Activated CD4-positive, alpha-beta T cell treated with anti-CD3 and anti-CD28 coated beads, Interleukin-2, amount 50 U/mL, for 1 hour (primary cell): ENCODE data around the gene LCN9.

ENCODE experiments used
- DNase-seq: peaks from one replicate; pipeline ENCODE4 v3.0.0-alpha.2; 2020

LCN9 gene

DNA sequence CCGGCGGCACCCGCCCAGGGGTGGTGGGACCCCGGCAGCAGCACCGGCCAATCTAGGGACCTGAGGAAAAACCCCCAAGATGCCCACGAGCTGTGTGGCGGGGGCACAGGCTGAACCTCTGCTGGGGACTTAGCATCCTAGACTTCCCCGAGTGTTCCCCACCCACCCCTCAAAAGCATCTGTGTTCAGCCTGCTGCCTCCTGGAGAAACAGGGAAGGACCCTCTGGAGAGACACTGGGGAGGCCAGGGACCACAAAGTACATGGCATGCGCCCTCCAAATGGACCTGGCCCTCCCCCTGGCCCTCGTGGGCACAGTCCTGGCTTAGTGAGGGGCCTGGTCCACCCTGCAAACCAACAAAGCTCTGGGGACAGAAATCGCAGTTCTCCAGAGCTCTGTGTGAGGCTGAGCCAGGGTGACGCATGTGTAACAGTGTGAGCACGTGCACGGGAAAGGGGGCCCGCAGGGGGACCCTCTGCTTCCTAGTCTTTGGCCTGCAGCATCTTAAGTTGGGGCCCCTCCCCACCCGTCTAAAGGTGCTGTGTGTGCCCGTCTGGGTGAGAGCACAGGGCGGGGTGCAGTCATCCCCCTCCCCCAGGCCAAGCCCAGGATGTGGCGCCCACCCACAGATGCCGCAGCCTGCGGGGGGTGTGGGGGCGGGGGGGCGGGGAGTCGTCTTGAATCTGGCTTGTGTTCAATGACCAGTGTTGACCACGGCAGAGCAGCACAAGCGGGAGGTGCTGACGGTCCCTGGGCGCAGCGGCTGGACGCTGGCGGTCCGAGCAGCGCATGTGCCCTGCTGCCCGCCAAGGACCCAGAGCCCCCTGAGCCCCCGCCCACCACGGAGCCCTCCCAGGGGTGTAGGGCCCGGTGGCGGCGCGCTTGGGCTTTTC is 38.2 kb downstream of the LCN9 start:
- no peak for DNase-seq

DNA sequence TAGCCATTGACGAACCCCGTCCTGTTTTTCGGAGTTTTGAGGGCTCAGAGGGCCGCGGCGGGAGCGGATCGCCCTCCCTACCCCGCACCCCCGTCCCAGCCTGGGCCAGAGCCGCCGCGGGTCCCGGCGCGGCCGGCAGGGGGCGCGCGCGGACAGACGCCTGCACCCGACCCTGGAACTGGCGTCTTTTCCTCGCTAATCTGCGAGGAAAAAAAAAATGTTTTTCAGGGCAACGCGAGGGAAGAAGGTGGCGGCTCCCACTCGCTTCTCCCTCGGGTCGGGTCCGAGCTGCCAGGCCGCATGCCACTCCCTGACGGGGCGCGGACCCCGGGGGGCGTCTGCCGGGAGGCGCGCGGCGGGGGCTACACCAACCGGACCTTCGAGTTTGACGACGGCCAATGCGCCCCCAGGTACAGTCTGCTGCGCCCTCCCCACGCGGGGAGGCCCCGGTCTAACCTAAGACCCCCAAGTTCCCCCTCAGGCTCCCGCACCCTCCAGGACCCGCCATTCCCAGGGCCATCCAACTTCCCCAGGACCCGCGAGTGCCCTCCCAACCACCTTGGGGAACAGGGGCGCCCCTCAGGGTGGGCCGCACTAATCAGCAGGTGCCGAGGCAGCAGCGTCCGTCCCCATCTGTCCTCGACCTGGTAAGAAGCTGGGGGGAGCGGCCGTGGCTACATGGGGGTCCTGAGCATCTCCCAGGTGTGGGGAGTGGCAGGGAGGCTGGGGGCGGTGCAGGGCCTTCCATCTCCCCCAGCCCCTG is 39.0 kb downstream of the LCN9 start, which contains the start of gene KCNT1:
KCNT1 (plus strand) TSS at position 227 of the 763 bp plus-strand sequence; CDS start at position 301, 74 bp downstream.
- peak; percentile 48 for DNase-seq

DNA sequence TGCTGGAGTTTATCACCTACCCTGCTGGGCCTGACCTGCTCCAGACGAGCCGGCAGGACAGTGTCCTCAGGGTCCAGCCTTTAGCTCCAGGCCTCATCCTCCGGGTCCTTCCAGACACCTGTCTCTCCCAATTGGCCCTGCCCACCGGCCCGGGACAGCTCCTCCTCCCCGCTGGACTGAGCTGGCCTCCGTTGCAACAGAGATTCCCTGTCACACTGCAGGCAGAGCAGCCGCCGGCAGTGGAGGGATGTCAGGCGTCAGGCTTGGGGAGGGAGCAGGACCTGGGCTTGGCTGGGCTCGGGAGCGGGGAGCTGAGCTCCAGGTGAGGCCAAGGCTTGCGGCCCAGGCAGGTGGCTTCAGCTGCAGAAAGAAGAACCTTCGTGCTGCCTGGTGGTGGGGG is 40.6 kb downstream of the LCN9 start:
- DNase-seq = no peak

DNA sequence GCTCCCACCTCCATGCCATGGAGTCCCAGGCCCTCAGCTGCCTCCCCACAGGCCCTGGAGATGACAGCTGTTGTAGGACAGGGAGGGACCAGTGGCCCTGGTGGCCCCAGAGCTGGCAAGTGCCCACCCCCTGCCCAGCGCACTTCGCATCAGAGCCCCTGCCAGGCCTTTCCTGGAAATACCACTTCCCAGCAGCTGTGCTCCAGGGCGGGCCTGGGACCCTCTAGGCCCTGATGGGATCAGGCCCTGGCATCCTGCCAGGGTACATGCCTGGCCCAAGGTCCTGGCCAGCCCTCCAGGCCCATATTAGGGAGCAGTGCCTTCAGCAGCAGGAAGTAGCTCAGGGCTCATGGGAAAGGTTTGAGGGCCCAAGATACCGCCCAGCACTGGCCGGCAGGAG is 41.4 kb downstream of the LCN9 start:
- no peak for DNase-seq

DNA sequence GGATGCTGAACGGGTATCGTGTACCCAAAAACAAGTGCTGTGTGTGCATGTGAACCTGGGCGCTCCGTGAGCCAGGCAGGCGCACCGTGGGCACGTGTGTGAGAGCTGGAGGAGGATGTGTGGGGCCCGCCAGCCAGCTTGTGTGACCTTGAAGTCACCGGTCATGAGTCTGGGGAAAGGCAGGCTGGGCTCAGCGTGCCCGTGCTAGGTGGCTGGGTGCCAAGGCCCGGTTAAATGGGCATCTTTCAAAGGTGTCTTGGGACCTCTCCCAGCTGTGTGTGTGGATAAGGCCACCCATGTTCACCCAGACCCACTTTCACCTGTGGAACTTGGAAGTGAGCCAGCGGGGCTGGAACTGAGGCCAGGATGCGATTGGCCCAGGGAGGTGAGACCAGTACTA is 42.3 kb downstream of the LCN9 start:
- no peak for DNase-seq

DNA sequence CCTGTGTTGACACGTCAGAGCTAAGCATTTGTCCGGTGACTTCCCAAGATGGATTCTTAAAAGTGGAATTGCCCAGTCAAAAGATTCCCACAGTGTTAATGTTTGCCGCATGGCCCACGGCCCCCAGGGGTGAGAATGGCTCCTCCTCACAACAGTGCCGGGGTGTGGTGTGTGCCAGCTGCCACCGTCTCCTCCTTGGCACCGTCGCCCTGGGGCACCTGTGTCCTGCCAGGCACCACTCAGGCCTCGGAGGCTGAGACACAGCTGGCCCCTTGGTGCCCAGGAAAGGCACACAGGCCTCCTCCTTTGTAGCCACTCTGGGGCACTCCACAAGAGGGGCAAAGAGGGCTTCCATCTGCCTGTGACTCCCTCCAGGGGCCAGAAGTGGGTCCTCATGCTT is 43.2 kb downstream of the LCN9 start:
- DNase-seq = no peak

DNA sequence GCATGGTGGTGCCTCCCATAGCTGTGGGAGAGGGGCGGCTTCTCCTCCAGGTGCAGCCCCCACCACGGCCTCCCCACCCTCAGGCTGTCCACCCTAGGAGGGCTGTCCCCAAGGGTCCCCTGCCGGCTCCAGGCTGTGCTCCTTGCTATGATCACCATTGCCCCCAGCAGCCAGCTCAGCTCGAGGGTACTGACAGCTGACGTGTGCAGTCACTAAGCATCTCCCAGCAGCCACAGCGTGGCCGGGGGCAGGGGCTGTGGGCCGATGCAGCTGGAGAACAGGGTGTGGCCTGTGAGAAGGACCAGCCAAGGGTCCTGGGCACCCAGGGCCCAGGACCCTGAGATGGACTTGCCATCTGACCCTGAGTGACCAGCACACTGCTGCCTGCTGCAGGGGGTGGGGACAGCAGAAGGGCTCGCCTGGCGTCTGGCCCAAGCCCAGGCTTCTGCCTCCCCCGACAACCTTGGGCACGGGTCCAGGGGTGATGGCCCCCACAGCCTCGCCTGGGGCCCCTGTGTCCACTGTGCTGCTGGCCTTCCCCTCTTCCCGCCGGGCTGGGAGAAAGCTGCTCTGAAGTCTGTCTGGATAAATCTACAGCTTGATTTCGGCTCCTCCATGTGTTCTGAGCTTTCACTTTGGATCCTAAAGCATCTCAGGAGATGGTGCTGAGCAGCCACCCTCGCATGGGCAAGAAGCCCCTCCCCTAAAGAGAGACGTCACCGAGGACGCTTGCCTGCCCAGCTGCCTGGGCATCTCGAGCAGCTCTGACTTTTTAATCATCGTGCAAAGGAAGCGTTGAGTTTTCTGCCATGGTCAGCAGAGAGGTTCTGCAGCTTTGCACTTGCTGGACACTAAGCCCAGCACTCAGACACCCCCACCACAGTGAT is 44.4 kb downstream of the LCN9 start:
- no peak for DNase-seq

DNA sequence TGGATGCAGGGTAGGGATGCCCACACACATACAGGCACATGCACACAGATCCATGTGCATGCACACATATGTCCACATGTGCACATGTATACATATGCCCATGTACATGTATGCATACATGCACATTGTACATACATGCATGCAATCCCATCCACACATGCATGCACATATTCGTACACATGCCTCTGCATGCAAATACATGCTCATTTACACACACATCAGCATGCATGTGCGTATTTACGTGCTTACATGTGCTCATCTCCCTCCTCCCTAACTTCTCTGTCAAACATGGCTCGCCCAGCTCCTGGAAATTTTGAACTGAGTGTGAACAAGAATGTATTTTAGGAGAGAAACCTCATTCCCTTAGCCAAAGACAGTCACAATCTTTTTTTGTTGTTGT is 45.1 kb downstream of the LCN9 start:
- DNase-seq = no peak

DNA sequence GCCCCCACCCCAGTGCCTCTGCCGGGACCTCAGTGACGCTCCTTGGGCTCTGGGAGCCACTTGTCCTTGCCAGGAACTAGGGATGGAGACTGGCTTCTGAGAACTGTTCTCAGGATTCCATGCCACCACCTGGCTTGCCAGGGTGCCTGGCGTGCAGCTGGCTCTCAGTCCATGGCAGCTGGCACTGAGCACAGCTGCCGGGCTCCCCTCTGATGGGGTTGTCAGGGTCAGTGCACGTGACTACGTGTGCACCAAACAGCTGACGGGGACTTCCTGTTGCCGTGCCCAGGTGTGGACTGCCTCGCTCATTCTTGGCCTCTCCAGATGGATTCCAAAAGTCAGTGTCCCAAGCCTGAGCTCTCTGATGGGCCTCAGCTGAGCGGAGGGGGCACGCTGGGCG is 48.3 kb downstream of the LCN9 start:
- no peak for DNase-seq

DNA sequence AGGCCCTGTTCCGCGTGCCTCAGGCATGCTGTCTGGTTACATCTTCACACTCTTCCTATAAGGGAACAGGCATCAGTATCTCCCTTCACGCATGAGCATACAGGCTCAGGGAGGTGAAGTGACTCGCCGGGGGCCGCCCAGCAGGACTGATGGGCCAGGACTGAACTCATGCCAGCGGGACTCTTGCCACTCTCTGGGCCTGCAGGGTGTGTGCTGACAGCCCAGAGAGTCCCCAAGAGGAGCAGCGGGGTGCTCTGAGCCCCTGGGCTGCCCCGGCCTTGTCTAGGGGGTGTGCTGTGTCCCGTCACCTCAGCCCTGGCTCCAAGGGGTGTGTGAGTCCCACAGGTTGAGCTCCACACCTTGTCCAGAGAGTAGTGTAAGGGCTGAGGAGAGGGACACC is 48.8 kb downstream of the LCN9 start:
- no peak for DNase-seq

DNA sequence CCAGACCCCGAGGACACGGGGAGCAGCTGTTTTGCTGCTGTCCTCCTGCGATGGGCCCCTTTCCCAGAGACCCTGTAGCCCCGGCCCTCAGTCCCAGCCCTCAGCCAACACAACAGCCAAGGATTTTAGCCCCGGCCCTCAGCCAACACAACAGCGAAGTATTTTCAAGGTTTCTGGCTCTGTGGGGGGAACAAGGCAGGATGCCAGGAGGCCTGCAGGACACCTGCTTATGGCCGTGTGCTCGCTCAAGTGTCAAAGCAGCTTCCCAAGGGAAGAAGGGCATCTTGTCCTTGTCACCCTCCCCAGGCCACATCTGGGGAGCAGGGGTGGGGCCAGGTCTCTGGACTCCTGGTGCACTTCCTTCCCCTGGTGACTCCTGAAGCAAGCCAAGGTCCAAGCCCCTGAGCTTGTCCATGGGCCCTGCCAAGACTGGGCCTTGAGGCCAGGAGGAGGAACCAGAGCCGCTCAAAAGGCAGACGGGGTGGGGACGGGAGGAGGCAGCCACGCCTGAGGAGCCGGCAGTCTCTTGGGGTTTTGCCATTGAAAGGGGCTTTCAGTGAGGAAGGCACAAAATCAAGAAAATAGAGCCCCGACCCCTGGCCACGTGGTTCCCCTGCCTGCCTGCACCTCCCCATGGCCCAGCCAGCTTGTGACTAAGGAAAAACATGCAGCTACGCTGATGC is 49.6 kb downstream of the LCN9 start:
- DNase-seq = no peak

DNA sequence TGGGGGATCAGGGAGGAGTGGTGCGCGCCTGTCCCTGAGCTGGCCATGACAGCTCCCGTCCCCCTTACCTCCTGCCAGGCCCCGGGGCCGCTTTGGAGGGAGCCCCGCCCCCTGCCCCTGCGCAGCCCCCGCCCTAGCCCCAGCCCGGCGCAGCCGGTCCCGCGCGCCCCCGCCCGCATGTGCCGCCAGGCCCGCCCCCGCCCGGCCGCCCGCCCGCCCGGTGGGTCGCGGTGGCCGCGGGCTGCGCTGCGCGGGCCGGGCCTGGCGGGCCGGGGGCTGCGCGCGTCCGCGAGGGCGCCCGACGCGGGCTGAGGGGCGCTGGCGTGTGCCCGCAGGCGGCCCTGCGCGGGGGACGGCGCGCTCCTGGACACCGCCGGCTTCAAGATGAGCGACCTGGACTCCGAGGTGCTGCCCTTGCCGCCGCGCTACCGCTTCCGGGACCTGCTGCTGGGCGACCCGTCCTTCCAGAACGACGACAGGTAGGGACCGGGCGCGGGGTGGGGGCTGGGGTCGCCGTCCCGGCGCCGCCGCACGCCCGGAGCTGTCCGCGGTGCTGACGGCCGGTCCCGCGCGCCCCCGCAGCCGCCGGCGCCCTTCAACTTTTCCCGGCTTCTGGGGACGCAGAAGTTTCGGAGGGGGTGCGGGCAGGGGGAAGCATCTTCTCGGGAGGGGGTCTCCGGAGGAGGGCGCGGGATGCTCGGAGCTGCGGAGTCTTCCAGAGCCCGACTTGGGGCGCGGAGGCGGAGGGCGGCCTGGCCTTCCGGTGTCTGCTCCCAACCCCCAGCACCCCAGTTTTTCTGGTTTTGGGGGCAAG is 51.3 kb downstream of the LCN9 start:
- DNase-seq = no peak

DNA sequence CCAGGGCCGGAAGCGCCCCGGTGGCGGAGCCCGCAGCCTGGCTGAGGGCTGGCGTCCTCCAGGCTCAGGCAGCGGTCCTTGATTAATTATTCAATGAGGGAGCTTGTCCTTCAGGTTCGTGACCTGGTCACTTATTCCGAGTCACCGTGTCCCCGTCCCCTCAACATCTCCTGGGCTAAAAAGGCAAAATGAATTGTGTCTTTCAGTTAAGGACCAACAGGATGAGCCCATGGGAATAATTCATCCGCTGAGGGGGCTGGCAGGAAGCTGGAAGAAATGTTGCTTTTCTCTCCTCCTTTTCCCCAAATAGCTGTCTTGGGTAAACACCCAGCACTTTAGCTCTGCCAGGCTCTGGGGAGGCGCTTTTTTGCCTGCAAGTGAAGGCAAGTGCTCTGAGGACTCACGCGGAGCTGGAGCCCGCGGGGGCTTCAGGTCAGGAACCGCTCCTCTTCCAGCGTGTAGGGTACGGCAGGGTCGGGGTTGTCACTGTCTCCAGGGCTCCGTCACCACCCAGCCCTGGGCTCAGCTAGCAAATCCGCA is 52.0 kb downstream of the LCN9 start:
- no peak for DNase-seq

DNA sequence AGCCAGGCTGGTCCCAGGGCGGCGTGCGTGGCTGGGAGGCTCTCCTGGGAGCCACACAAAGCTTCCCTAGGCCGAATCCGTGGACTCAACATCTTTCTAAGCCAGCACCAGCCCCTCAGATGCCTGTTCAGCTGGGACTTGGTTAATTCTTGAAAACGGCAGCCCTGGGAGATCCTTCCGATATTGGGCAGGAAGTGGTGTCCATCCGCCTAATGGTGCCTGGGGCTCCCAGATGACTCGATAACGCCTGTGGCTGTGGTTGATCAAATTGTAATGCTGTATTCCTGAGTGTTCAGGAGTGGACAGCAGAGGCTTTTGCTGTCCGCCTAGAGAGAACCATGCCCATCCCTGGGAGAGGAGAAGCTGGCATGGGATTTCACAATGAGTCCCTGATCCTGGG is 52.9 kb downstream of the LCN9 start:
- DNase-seq = no peak
